HCT116 (cell line): Measurements from ENCODE around the gene QRICH1. TPM values are rescaled to one million over a fixed set of nuclear protein-coding genes. Genes with fewer than 3 reads are reported as not detected.

Experiments used
- ATAC-seq: fragments of 200-7000 bp; cut with Tn5 transposase; 2 replicates; pipeline ENCODE4 v1.9.1; 2020; ENCODE audit warnings: mild to moderate bottlenecking, moderate library complexity
- BruUV-seq: library from RNA; stranded (reverse); fragments of 400-500 nt; replicated peaks from 2 replicates; lab custom pipeline; 2021; lab: Mats Ljungman, UMichigan
- CTCF ChIA-PET: fragments of 300-600 bp; sonication (Branson Sonifier 250); formaldehyde crosslinking; loops from one replicate; lab custom pipeline; 2021; ENCODE audit warnings: antibody characterized with exemption; lab: Charles Lee
- POLR2A ChIA-PET: fragments of 300-600, 350-600 bp; sonication (Branson Sonifier 250); formaldehyde crosslinking; loops from one replicate; lab custom pipeline; 2021; ENCODE audit warnings: antibody characterized with exemption; lab: Charles Lee
- RAD21 ChIA-PET, 2 experiments: fragments of 300-600 bp; sonication (Branson Sonifier 250); formaldehyde crosslinking; loops; one replicate each; lab custom pipeline; 2023; ENCODE audit warnings: low total read pairs in 2 of 2; ENCODE audit not compliant: uncharacterized antibody in 2 of 2, unreplicated experiment in 2 of 2, low non-redundant PET in 1 of 2; lab: Charles Lee
- DNase-seq: peaks from one replicate; pipeline ENCODE4 v3.0.0-alpha.2; 2010; ENCODE audit warnings: low read depth, low spot score
- H2AFZ ChIP-seq: fragments of 200-600 bp; shearing (Covaris generic), sonication (generic); 2 replicates; pipeline ENCODE4 v1.6.1; 2017; ENCODE audit warnings: low read depth, mixed run types, mixed read lengths, antibody characterized with exemption, low read length; ENCODE audit not compliant: poor library complexity, severe bottlenecking
- H3K27ac ChIP-seq: 2 replicates; pipeline ENCODE4 v1.5.1; 2012; ENCODE audit warnings: low read depth, low read length
- H3K27me3 ChIP-seq: fragments of 200-600 bp; sonication (generic); 2 replicates; pipeline ENCODE4 v1.6.1; 2016; ENCODE audit warnings: mixed run types, low read length, mixed read lengths; ENCODE audit not compliant: insufficient read depth
- H3K36me3 ChIP-seq, 2 experiments: fragments of 200-500 bp in 1 of 2; fragments of 200-600 bp in 1 of 2; sonication (Bioruptor generic) in 1 of 2; sonication (generic) in 1 of 2; 2 replicates each; pipeline versions ENCODE4 v1.5.1 to v1.6.1; 2014 to 2016; ENCODE audit warnings: low read length in 2 of 2, inconsistent platforms in 1 of 2, mixed read lengths in 1 of 2, mixed run types in 1 of 2; ENCODE audit not compliant: insufficient read depth in 2 of 2, control insufficient read depth in 1 of 2
- H3K4me1 ChIP-seq, 2 experiments: fragments of 200-600 bp in 1 of 2; sonication (generic) in 1 of 2; 2 replicates each; pipeline versions ENCODE4 v1.5.1 to v1.6.1; 2012 to 2017; ENCODE audit warnings: low read length in 2 of 2, inconsistent platforms in 1 of 2, mild to moderate bottlenecking in 1 of 2, mixed read lengths in 1 of 2, mixed run types in 1 of 2, moderate library complexity in 1 of 2; ENCODE audit not compliant: insufficient read depth in 2 of 2, control insufficient read depth in 1 of 2
- H3K4me2 ChIP-seq: fragments of 200-600 bp; sonication (generic); 2 replicates; pipeline ENCODE4 v1.6.1; 2017; ENCODE audit warnings: mixed run types, low read length, mixed read lengths
- H3K4me3 ChIP-seq, 2 experiments: fragments of 200-600 bp in 1 of 2; sonication (generic) in 1 of 2; replicated peaks in 1 of 2; 2 replicates each; pipeline ENCODE4 v1.5.1; 2011 to 2016; ENCODE audit warnings: low read length in 2 of 2, control low read depth in 1 of 2, low read depth in 1 of 2, mild to moderate bottlenecking in 1 of 2, mixed read lengths in 1 of 2, mixed run types in 1 of 2
- H3K79me2 ChIP-seq: fragments of 200-600 bp; sonication (generic); 2 replicates; pipeline ENCODE4 v1.6.1; 2017; ENCODE audit warnings: mild to moderate bottlenecking, mixed run types, low read length, moderate library complexity, mixed read lengths; ENCODE audit not compliant: insufficient read depth
- H3K9ac ChIP-seq: fragments of 200-600 bp; sonication (generic); 2 replicates; pipeline ENCODE4 v1.6.1; 2016; ENCODE audit warnings: low read length, mixed read lengths
- H3K9me2 ChIP-seq: fragments of 200-600 bp; sonication (generic), shearing (Covaris generic); 2 replicates; pipeline ENCODE4 v1.6.1; 2017; ENCODE audit warnings: mixed run types, mild to moderate bottlenecking, moderate library complexity; ENCODE audit not compliant: insufficient read depth
- H3K9me3 ChIP-seq, 2 experiments: fragments of 200-500 bp in 1 of 2; fragments of 200-600 bp in 1 of 2; sonication (Bioruptor generic) in 1 of 2; sonication (generic) in 1 of 2; 2 replicates each; pipeline ENCODE4 v1.6.1; 2014 to 2017; ENCODE audit warnings: low read length in 2 of 2, mixed read lengths in 2 of 2, inconsistent platforms in 1 of 2, low read depth in 1 of 2, mild to moderate bottlenecking in 1 of 2, mixed run types in 1 of 2, moderate library complexity in 1 of 2; ENCODE audit not compliant: control insufficient read depth in 1 of 2, insufficient read depth in 1 of 2
- H4K20me1 ChIP-seq: fragments of 200-600 bp; sonication (generic), shearing (Covaris generic); 2 replicates; pipeline ENCODE4 v1.6.1; 2017; ENCODE audit warnings: mixed run types, mild to moderate bottlenecking, moderate library complexity; ENCODE audit not compliant: insufficient read depth
- FOSL1 ChIP-seq: IDR thresholded peaks from 2 replicates; pipeline ENCODE4 v1.6.1; 2012; ENCODE audit warnings: low read depth
- JUND ChIP-seq: IDR thresholded peaks from 2 replicates; pipeline ENCODE4 v1.6.1; 2012
- MAX ChIP-seq: IDR thresholded peaks from 2 replicates; pipeline ENCODE4 v1.6.1; 2012
- POLR2AphosphoS5 ChIP-seq: IDR thresholded peaks from 2 replicates; pipeline ENCODE4 v1.6.1; 2011; ENCODE audit warnings: mild to moderate bottlenecking, low read depth, low read length, moderate library complexity
- YY1 ChIP-seq: IDR thresholded peaks from 2 replicates; pipeline ENCODE4 v1.6.1; 2011; ENCODE audit warnings: low read length, low read depth, moderate library complexity, mild to moderate bottlenecking; ENCODE audit not compliant: insufficient replicate concordance; ENCODE audit errors: extremely low read depth
- ZFX ChIP-seq: fragments of 450-650 bp; IDR thresholded peaks from 2 replicates; pipeline ENCODE4 v1.6.1; 2017
- ZNF274 ChIP-seq: fragments of 200-500 bp; sonication (Bioruptor generic); IDR thresholded peaks from 2 replicates; pipeline ENCODE4 v1.6.1; 2014; ENCODE audit warnings: mild to moderate bottlenecking, low read depth, low read length, inconsistent platforms
- intact Hi-C: fragments of 100-400 bp; cut with micrococcal nuclease; formaldehyde crosslinking; loops from 2 replicates; pipeline ENCODE4 v1.10.0; 2022
- total RNA-seq: library from RNA; stranded (reverse); gene quantifications from one replicate; pipeline ENCODE4 v1.2.1, GENCODE V29; 2021; ENCODE audit not compliant: unreplicated experiment

QRICH1 gene
- total RNA-seq, 1 experiment from 2014 or later: 105 TPM

GRCh38 chr3:49007068-49007770 lies 86.7 kb downstream of the QRICH1 start, which contains the start of gene WDR6 (continued):
- TF ChIP-seq ZNF274: no peak
- peak; percentile 9; the same call in 1 of the 2 replicates for TF ChIP-seq ZFX
- TF ChIP-seq, all 23 proteins: peak for 7

GRCh38 chr3:49006408-49007067 lies 87.3 kb downstream of the QRICH1 start:
- ChIA-PET POLR2A (interaction anchor here (0.8 to 2.6 kb wide), 11 partner anchors 10 to 411 kb away, joined by 3 to 52 read pairs (median 13); partner anchors contain the start of genes DALRD3, IMPDH2, KLHDC8B and NDUFAF3), CTCF (interaction anchor here (0.8 to 3.2 kb wide), 9 partner anchors 11 to 287 kb away, joined by 3 to 42 read pairs (median 5); partner anchors contain the start of genes DALRD3, IMPDH2, NDUFAF3 and P4HTM), RAD21 (interaction anchor here (0.6 to 1.9 kb wide), 4 partner anchors 11 to 443 kb away, joined by 3 to 8 read pairs (median 6); partner anchors contain the start of gene QRICH1 (in 1 of the 2))
- no peaks in the 10 kb centered on the region for H3K27me3 ChIP-seq
- ATAC-seq (no peak), DNase-seq (no peak)
- H3K4me3 ChIP-seq: peak overlapping the region; percentile 72 to 86
- no peaks in the 10 kb centered on the region for H3K9me3 ChIP-seq
- TF ChIP-seq ZNF274: no peak
- TF ChIP-seq POLR2AphosphoS5: no peak
- no peak for TF ChIP-seq MAX
- TF ChIP-seq JUND: no peak
- no peak for TF ChIP-seq ZFX
- no peak for TF ChIP-seq FOSL1
- no peak for TF ChIP-seq YY1
- H3K79me2 ChIP-seq: peaks cover 41% of the 10 kb centered on the region
- intact Hi-C loops: loop anchor here (1.0 kb wide), 1 partner anchor 12 kb away; the partner anchor contains the start of gene DALRD3
- H3K27ac ChIP-seq: peak overlapping the region; percentile 99
- peak overlapping the region; percentile 91 for H3K4me2 ChIP-seq
- H3K9me2 ChIP-seq: no peaks in the 10 kb centered on the region
- H3K36me3 ChIP-seq: peaks cover 2 to 5% of the 10 kb centered on the region in 2 experiments; a peak in 3 of 4 replicates
- TSS peak; percentile 95 for BruUV-seq
- peak overlapping the region; percentile 99 for H3K9ac ChIP-seq
- H2AFZ ChIP-seq: no peak overlapping the region
- peaks cover 3 to 26% of the 10 kb centered on the region in 2 experiments; a peak in 3 of 4 replicates for H3K4me1 ChIP-seq
- H4K20me1 ChIP-seq: no peaks in the 10 kb centered on the region
